Measurements from ENCODE around the gene ATG7. TPM values are rescaled to one million over a fixed set of nuclear protein-coding genes. Genes with fewer than 3 reads are reported as not detected.

ATG7 gene
- total and polyA plus RNA-seq, 2 experiments from 2014 or later = 18.4 to 38.6 TPM

DNA sequence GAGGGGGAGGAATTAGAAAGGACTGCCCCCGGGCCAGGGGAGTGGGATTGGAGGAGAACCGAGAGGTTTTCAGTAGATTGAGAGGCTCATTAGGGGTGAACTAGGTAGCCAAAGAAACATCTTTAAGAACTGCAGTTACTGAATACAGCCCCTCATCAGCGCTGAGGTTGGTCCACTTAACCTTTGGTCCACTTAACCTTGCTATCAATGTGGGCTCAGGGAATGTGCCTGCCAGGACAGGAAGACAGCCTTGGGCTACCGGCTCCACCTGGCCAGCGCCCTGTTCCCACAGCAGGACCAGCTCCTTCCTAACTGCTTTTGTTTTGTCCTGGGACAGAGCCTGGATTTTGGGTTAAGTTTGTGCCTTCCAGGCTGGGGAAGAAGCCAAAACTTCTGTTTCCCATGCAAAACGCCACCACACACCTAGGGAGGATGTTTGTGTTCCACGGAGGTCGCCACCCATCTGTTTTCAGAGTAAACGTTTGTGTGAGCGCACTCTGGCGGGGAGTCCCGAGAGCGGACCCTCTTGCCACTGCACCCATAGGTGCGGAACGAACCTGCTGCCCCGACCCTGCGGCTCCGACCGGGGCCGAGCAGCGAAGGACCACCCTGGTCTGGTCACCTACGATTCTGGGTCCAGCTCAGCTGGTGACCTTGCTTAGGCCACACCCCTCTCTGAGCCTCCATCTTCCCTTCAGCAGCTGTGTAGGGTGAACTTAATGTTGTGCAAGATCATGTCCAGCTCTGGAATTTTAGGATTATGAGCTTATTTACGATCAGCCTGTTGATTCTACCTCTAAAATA, 264.1 kb downstream of the ATG7 start:
- no peak overlapping the region for H3K4me2 ChIP-seq
- 88% methylated on average over 22 of the region's 23 CpGs for WGBS (ENCODE audit: low lambda C conversion rate, missing lambda C conversion rate)
- peaks cover 14% of the 10 kb centered on the region for H3K4me1 ChIP-seq (ENCODE audit: insufficient read depth)

DNA sequence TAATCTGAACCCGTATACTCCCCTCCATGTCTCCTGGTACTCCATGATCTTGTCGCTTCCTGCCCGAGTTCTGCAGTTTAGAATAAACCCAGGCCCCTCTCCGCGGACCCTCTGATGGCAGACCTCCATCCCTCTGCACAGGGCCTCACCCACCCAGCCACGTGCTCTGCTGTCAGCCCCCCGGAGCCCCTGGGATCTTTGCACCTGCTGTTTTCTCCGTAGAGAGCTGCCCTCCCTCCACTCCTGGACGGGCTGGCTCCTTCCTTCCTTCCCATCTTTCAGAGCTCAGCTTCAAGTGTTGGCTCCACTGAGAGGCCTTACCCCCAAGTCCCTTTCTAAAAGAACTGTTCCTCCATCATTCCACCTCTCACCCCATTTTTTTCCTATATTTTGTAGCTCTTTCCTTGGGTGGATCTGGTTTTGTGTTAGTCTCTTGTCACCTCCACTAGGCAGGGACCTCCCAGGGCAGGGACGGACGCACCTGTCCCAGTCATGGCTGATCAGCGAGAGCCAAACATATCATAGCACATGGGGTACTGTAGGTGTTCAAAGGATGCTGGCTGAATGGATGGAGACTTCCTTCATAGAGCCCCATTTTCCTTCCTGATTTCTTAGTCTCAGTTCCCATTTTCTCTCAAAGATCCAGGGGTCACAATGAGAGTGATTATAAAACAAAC, 264.9 kb downstream of the ATG7 start:
- no peak overlapping the region for H2AFZ ChIP-seq
- no peaks in the 10 kb centered on the region for H3K27me3 ChIP-seq
- no peaks in the 10 kb centered on the region for H3K9me3 ChIP-seq (ENCODE audit: low read depth)
- H3K36me3 ChIP-seq (replicated peaks; ENCODE audit: insufficient read depth, low read depth) = no peaks in the 10 kb centered on the region
- no peaks in the 10 kb centered on the region for H3K79me2 ChIP-seq
- 92% methylated on average over 12 of the region's 12 CpGs for WGBS (ENCODE audit: low lambda C conversion rate, missing lambda C conversion rate)
- DNase-seq (ENCODE audit: low spot score) = no peak
- no peaks in the 10 kb centered on the region for H3K9me2 ChIP-seq (replicated peaks; ENCODE audit: insufficient read depth)
- H3K4me2 ChIP-seq = no peak overlapping the region
- no peak overlapping the region for H3K27ac ChIP-seq
- peaks cover 14% of the 10 kb centered on the region for H3K4me1 ChIP-seq (ENCODE audit: insufficient read depth)
- no peak overlapping the region for H3K4me3 ChIP-seq
- H4K20me1 ChIP-seq (ENCODE audit: insufficient read depth, poor library complexity, severe bottlenecking) = no peaks in the 10 kb centered on the region
- no peak for TF ChIP-seq EZH2 (IDR thresholded peaks at IDR 0.05; ENCODE audit: borderline replicate concordance)
- TF ChIP-seq, protein P1, sequence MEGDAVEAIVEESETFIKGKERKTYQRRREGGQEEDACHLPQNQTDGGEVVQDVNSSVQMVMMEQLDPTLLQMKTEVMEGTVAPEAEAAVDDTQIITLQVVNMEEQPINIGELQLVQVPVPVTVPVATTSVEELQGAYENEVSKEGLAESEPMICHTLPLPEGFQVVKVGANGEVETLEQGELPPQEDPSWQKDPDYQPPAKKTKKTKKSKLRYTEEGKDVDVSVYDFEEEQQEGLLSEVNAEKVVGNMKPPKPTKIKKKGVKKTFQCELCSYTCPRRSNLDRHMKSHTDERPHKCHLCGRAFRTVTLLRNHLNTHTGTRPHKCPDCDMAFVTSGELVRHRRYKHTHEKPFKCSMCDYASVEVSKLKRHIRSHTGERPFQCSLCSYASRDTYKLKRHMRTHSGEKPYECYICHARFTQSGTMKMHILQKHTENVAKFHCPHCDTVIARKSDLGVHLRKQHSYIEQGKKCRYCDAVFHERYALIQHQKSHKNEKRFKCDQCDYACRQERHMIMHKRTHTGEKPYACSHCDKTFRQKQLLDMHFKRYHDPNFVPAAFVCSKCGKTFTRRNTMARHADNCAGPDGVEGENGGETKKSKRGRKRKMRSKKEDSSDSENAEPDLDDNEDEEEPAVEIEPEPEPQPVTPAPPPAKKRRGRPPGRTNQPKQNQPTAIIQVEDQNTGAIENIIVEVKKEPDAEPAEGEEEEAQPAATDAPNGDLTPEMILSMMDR (IDR thresholded peaks at IDR 0.05; ENCODE audit: poor library complexity) = no peak
- TF ChIP-seq EZH2phosphoT487 (IDR thresholded peaks at IDR 0.05; ENCODE audit: low read depth, severe bottlenecking, unreplicated experiment) = no peak

More for the DNA sequence above, 264.1 kb downstream of the ATG7 start:
- Histone ChIP-seq H2AFZ (no peak overlapping the region), H3K27ac (no peak overlapping the region), H3K27me3 (no peaks in the 10 kb centered on the region), H3K9me2 (replicated peaks; ENCODE audit: insufficient read depth) (no peaks in the 10 kb centered on the region), H4K20me1 (ENCODE audit: insufficient read depth, poor library complexity, severe bottlenecking) (no peaks in the 10 kb centered on the region), H3K4me3 (no peak overlapping the region), H3K36me3 (replicated peaks; ENCODE audit: insufficient read depth, low read depth) (no peaks in the 10 kb centered on the region), H3K9me3 (ENCODE audit: low read depth) (no peaks in the 10 kb centered on the region), H3K79me2 (no peaks in the 10 kb centered on the region)
- DNase-seq (ENCODE audit: low spot score) = no peak
- TF ChIP-seq EZH2phosphoT487 (IDR thresholded peaks at IDR 0.05; ENCODE audit: low read depth, severe bottlenecking, unreplicated experiment) (no peak), EZH2 (IDR thresholded peaks at IDR 0.05; ENCODE audit: borderline replicate concordance) (no peak)
- TF ChIP-seq, protein P1 (IDR thresholded peaks at IDR 0.05; ENCODE audit: poor library complexity) = no peak

DNA sequence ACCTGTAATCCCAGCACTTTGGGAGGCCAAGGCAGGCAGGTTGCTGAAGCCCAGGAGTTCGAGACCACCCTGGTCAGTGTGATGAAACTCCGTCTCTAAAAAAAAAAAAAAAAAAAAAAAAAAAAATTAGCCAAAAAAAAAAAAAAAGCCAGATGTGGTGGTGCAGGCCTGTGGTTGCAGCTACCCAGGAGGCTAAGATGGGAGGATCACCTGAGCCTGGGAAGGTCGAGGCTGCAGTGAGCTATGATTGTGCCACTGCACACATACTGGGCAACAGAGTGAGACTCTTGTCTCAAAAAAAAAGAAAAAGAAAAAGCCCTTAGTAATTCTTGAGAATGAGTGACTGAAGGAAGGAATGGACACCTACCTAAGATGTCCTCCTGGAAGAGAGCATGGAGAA, 266.4 kb downstream of the ATG7 start:
- no peak for DNase-seq (ENCODE audit: low spot score)
- Histone ChIP-seq H3K4me3 (no peak overlapping the region), H3K36me3 (replicated peaks; ENCODE audit: insufficient read depth, low read depth) (no peaks in the 10 kb centered on the region), H2AFZ (no peak overlapping the region), H4K20me1 (ENCODE audit: insufficient read depth, poor library complexity, severe bottlenecking) (no peaks in the 10 kb centered on the region), H3K27me3 (no peaks in the 10 kb centered on the region), H3K79me2 (no peaks in the 10 kb centered on the region), H3K4me2 (no peak overlapping the region), H3K9me3 (ENCODE audit: low read depth) (no peaks in the 10 kb centered on the region), H3K4me1 (ENCODE audit: insufficient read depth) (peaks cover 6% of the 10 kb centered on the region), H3K27ac (no peak overlapping the region), H3K9me2 (replicated peaks; ENCODE audit: insufficient read depth) (no peaks in the 10 kb centered on the region)
- TF ChIP-seq, protein P1 (IDR thresholded peaks at IDR 0.05; ENCODE audit: poor library complexity) = no peak
- TF ChIP-seq EZH2phosphoT487 (IDR thresholded peaks at IDR 0.05; ENCODE audit: low read depth, severe bottlenecking, unreplicated experiment) = no peak
- no peak for TF ChIP-seq EZH2 (IDR thresholded peaks at IDR 0.05; ENCODE audit: borderline replicate concordance)
- WGBS (ENCODE audit: low lambda C conversion rate, missing lambda C conversion rate) = 98% methylated on average over 3 of the region's 3 CpGs

Data from hepatocyte (in vitro differentiated cells).